GM12878 (cell line): ENCODE results near the gene PSIP1. TPM values are rescaled to one million over a fixed set of nuclear protein-coding genes. Genes with fewer than 3 reads are reported as not detected.
A peak's percentile ranks its signal among the peaks of the same experiment; 100 is the strongest.

Source experiments
- ATF2 ChIP-seq: IDR thresholded peaks from 2 replicates; pipeline ENCODE4 v1.6.1; 2012; ENCODE audit warnings: low read length, inconsistent platforms
- CHD4 ChIP-seq: fragments of 200-600 bp; sonication (generic); IDR thresholded peaks from 2 replicates; pipeline ENCODE4 v1.6.1; 2016; ENCODE audit warnings: mild to moderate bottlenecking
- EGR1 ChIP-seq, 2 experiments: IDR thresholded peaks; 1 replicate in 1 of 2; 2 replicates in 1 of 2; pipeline ENCODE4 v1.6.1; 2011 to 2012; ENCODE audit warnings: low read depth in 2 of 2, low read length in 2 of 2, borderline replicate concordance in 1 of 2, mild to moderate bottlenecking in 1 of 2, moderate library complexity in 1 of 2
- NFIC ChIP-seq: IDR thresholded peaks from 2 replicates; pipeline ENCODE4 v1.6.1; 2012; ENCODE audit warnings: low read depth, mild to moderate bottlenecking, inconsistent platforms, low read length, moderate library complexity
- NKRF ChIP-seq: fragments of 450-650 bp; conservative IDR thresholded peaks from 2 replicates; pipeline ENCODE4 v1.6.1; 2017; ENCODE audit warnings: mild to moderate bottlenecking, moderate library complexity
- PAX8 ChIP-seq: fragments of 450-650 bp; IDR thresholded peaks from 2 replicates; pipeline ENCODE4 v1.6.1; 2017; ENCODE audit warnings: mild to moderate bottlenecking, moderate library complexity
- PKNOX1 ChIP-seq: fragments of 450-650 bp; IDR thresholded peaks from 2 replicates; pipeline ENCODE4 v1.6.1; 2016; ENCODE audit warnings: mild to moderate bottlenecking
- RAD51 ChIP-seq: fragments of 450-650 bp; IDR thresholded peaks from 2 replicates; pipeline ENCODE4 v1.6.1; 2016; ENCODE audit warnings: moderate library complexity, mild to moderate bottlenecking, inconsistent platforms
- SMC3 ChIP-seq: IDR thresholded peaks from 2 replicates; pipeline ENCODE4 v1.6.1; 2011; ENCODE audit warnings: low read length, improper control_type of control experiment, borderline replicate concordance
- ZNF207 ChIP-seq: fragments of 450-650 bp; IDR thresholded peaks from 2 replicates; pipeline ENCODE4 v1.6.1; 2014; ENCODE audit warnings: antibody characterized with exemption, mild to moderate bottlenecking, borderline replicate concordance
- ZSCAN29 ChIP-seq: fragments of 450-650 bp; IDR thresholded peaks from 2 replicates; pipeline ENCODE4 v1.6.1; 2017; ENCODE audit warnings: mild to moderate bottlenecking, moderate library complexity
- polyA plus RNA-seq, 11 experiments: library from polyadenylated mRNA; depleted of rRNA in 4 of 11; unstranded in 6 of 11; stranded (reverse) in 5 of 11; fragments of >200 nt; fragmentation: Nextera tagmentation in 4 of 11; fragmentation: Illumina TruSeq in 1 of 11; extraction: Ambion mirVana in 4 of 11; extraction: Trizol in 1 of 11; gene quantifications; 1 replicate in 1 of 11; 2 replicates in 10 of 11; pipeline versions ENCODE4 v1.2.1 to v1.2.3, GENCODE V29; 2011 to 2016; ENCODE audit warnings: inconsistent platforms in 2 of 11, missing spikeins in 2 of 11, low read depth in 1 of 11
- total RNA-seq, 4 experiments: library from RNA; depleted of rRNA in 3 of 4; stranded (reverse); fragments of >200 nt in 3 of 4; fragmentation: Illumina TruSeq in 1 of 4; extraction: Trizol in 1 of 4; gene quantifications; 2 replicates each; pipeline versions ENCODE4 v1.2.1 to v1.2.3, GENCODE V29; 2013 to 2021
- TF ChIP-seq, protein P1 (sequence below), 3 experiments: IDR thresholded peaks in 2 of 3; conservative IDR thresholded peaks in 1 of 3; 2 replicates each; pipeline ENCODE4 v1.5.1; 2011; ENCODE audit warnings: low read depth in 3 of 3, low read length in 3 of 3, mild to moderate bottlenecking in 3 of 3, control low read depth in 2 of 3, moderate library complexity in 2 of 3, inconsistent platforms in 1 of 3, mixed read lengths in 1 of 3; ENCODE audit not compliant: control insufficient read depth in 2 of 3, insufficient read depth in 1 of 3; ENCODE audit errors: extremely low read depth in 1 of 3

PSIP1 gene
- total and polyA plus RNA-seq, 10 of the 15 experiments (the other 5 are each of a cell fraction or from before 2014, with no cell fraction given), result 75.5 to 299 (median 173) TPM

DNA sequence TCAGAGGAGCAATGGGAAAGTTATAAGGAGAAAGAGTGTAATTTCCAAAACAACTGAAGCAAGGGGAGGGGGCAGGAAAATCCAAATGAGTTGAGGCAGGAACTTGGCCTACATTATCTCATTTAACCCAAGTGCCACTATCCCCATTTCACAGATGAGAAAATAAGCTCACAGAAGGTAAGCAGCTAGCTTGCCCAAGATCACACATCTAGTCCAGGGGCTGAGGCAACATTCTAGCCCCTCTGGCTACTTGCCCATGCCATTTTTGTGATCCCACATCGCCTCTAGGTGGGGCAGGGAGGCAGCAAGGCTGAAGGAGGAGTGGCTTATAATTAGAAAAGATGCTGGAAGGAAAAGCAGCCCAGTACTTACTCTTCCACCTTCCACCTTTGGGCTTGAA is 2.6 kb upstream of the PSIP1 start (continued):
- TF ChIP-seq PKNOX1 (no peak), CHD4 (no peak), NFIC (no peak), SMC3 (peak; percentile 25; the same call in 1 of the 2 replicates), EGR1 (IDR thresholded peaks at IDR 0.05; ENCODE audit: borderline replicate concordance in 1 of 2, low read depth in 2 of 2, low read length in 2 of 2) (no peak), ATF2 (no peak), ZNF207 (no peak), ZSCAN29 (no peak), NKRF (no peak), PAX8 (no peak), RAD51 (no peak)
- TF ChIP-seq, protein P1, sequence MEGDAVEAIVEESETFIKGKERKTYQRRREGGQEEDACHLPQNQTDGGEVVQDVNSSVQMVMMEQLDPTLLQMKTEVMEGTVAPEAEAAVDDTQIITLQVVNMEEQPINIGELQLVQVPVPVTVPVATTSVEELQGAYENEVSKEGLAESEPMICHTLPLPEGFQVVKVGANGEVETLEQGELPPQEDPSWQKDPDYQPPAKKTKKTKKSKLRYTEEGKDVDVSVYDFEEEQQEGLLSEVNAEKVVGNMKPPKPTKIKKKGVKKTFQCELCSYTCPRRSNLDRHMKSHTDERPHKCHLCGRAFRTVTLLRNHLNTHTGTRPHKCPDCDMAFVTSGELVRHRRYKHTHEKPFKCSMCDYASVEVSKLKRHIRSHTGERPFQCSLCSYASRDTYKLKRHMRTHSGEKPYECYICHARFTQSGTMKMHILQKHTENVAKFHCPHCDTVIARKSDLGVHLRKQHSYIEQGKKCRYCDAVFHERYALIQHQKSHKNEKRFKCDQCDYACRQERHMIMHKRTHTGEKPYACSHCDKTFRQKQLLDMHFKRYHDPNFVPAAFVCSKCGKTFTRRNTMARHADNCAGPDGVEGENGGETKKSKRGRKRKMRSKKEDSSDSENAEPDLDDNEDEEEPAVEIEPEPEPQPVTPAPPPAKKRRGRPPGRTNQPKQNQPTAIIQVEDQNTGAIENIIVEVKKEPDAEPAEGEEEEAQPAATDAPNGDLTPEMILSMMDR (IDR thresholded peaks at IDR 0.05 in 2 of 3, conservative IDR thresholded peaks at IDR 0.05 in 1 of 3; ENCODE audit: control insufficient read depth in 2 of 3, extremely low read depth in 1 of 3, insufficient read depth in 1 of 3, low read depth in 3 of 3, low read length in 3 of 3), result peak; percentile 20 to 49 (median 43); a peak in 4 of 6 replicates
